ENCODE results near the gene PLCD4. TPM values are rescaled to one million over a fixed set of nuclear protein-coding genes. Genes with fewer than 3 reads are reported as not detected.
A peak's percentile ranks its signal among the peaks of the same experiment; 100 is the strongest.

Gene PLCD4
- polyA plus RNA-seq, 1 of the 3 experiments (the other 2 are of a cell fraction): 8.5 TPM

- Histone ChIP-seq H3K4me2 (peak overlapping the region; percentile 82), H3K9me2 (no peaks in the 10 kb centered on the region), H2AFZ (ENCODE audit: low read depth) (no peak overlapping the region), H3K79me2 (ENCODE audit: insufficient read depth) (peaks cover 97% of the 10 kb centered on the region), H3K36me3 (replicated peaks in 1 of 2; ENCODE audit: control insufficient read depth in 1 of 2, insufficient read depth in 2 of 2, low read length in 1 of 2) (peaks cover 21 to 32% of the 10 kb centered on the region in 2 experiments), H3F3A (replicated peaks; ENCODE audit: insufficient read depth) (peaks cover 22% of the 10 kb centered on the region), H3K4me1 (ENCODE audit: control insufficient read depth in 1 of 2, insufficient read depth in 2 of 2, low read depth in 1 of 2, low read length in 1 of 2) (peaks cover 5 to 14% of the 10 kb centered on the region in 2 experiments; a peak in 2 of 4 replicates), H3K4me3 (ENCODE audit: low read depth in 2 of 2, low read length in 1 of 2) (peak overlapping the region; percentile 74 to 79; a peak in 3 of 4 replicates), H3K9me3 (no peaks in the 10 kb centered on the region), H3K27me3 (ENCODE audit: insufficient read depth) (no peaks in the 10 kb centered on the region), H3K27ac (ENCODE audit: low read depth in 2 of 2, low read length in 1 of 2) (peak overlapping the region; percentile 23 to 88; a peak in 3 of 4 replicates), H4K20me1 (ENCODE audit: insufficient read depth) (peaks cover 14% of the 10 kb centered on the region), H3K9ac (peak overlapping the region; percentile 91)
- no peak for DNase-seq
- TF ChIP-seq CHD2 (IDR thresholded peaks at IDR 0.05; ENCODE audit: low read length, partially characterized antibody): no peak
- TF ChIP-seq FOXM1 (IDR thresholded peaks at IDR 0.05; ENCODE audit: low read depth): no peak
- no peak for TF ChIP-seq RFX5 (IDR thresholded peaks at IDR 0.05; ENCODE audit: low read length)
- TF ChIP-seq ZBTB33 (IDR thresholded peaks at IDR 0.05; ENCODE audit: borderline replicate concordance, low read depth): no peak
- no peak for TF ChIP-seq SMC3 (IDR thresholded peaks at IDR 0.05; ENCODE audit: low read depth, low read length)
- TF ChIP-seq REST (IDR thresholded peaks at IDR 0.05; ENCODE audit: low read depth, low read length): no peak
- TF ChIP-seq FOXJ3 (CRISPR knock-in tag; IDR thresholded peaks at IDR 0.05): no peak
- TF ChIP-seq RCOR1 (IDR thresholded peaks at IDR 0.05; ENCODE audit: low read length): no peak
- TF ChIP-seq MAX (IDR thresholded peaks at IDR 0.05; ENCODE audit: low read depth): no peak
- no peak for TF ChIP-seq RAD21 (IDR thresholded peaks at IDR 0.05; ENCODE audit: low read length)
- no peak for TF ChIP-seq SIN3A (IDR thresholded peaks at IDR 0.05; ENCODE audit: borderline replicate concordance, low read depth, low read length)
- TF ChIP-seq GABPA (IDR thresholded peaks at IDR 0.05; ENCODE audit: low read depth): no peak
- TF ChIP-seq YY1 (IDR thresholded peaks at IDR 0.05; ENCODE audit: low read depth): no peak
- TF ChIP-seq GATA2 (CRISPR knock-in tag; IDR thresholded peaks at IDR 0.05): no peak
- TF ChIP-seq NFIC (IDR thresholded peaks at IDR 0.05; ENCODE audit: borderline replicate concordance): no peak
- no peak for TF ChIP-seq CTCF (IDR thresholded peaks at IDR 0.05)
- no peak for TF ChIP-seq RXRA (IDR thresholded peaks at IDR 0.05; ENCODE audit: borderline replicate concordance, low read depth)
- no peak for TF ChIP-seq USF2 (IDR thresholded peaks at IDR 0.05; ENCODE audit: borderline replicate concordance, low read depth, low read length)
- no peak for TF ChIP-seq MEF2A (IDR thresholded peaks at IDR 0.05; ENCODE audit: borderline replicate concordance, low read depth)
- no peak for TF ChIP-seq TAF1 (IDR thresholded peaks at IDR 0.05; ENCODE audit: borderline replicate concordance, low read depth, low read length)
- CTCF ChIA-PET: interaction anchor here (1.0 to 1.3 kb wide), 3 partner anchors 37 to 77 kb away, joined by 3 to 4 read pairs (median 4); partner anchors contain the start of gene PLCD4
- POLR2A ChIA-PET: interaction anchor here (0.8 kb wide), 1 partner anchor 36 kb away, joined by 9 read pairs; the partner anchor contains the start of gene PLCD4
- WGBS (ENCODE audit: low lambda C conversion rate): 10% methylated on average over 6 of the region's 6 CpGs
Observed at GRCh38 chr2:218570850-218571249, 36.8 kb upstream of the PLCD4 start.

All from SK-N-SH (cell line).